Smooth muscle cell of the brain vasculature (primary cell): Measurements from ENCODE around the gene HSPA12B.

Experiments used
- DNase-seq: peaks from one replicate; pipeline ENCODE4 v3.0.0-alpha.2; 2012; ENCODE audit warnings: low read depth, low spot score

HSPA12B gene

DNA sequence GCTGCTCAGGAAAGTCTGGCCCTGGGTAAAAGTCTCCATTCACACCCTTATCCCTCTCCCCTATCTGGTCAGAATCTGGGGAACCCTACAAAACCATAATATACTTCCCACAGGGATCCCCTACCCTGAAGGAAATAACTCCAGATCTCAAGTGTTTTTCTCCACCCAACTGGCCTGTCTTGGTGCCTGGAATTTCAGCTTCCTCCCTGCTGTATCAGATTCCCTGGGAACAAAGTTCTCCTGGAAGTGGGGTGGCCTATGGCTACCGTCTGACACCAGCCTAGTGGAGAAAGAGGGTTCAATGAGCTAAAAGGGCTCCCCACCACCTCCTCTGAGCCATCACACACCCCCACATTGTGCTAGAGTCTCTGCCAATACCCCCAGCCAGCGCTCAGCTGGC is 15.0 kb downstream of the HSPA12B start:
- DNase-seq: no peak

DNA sequence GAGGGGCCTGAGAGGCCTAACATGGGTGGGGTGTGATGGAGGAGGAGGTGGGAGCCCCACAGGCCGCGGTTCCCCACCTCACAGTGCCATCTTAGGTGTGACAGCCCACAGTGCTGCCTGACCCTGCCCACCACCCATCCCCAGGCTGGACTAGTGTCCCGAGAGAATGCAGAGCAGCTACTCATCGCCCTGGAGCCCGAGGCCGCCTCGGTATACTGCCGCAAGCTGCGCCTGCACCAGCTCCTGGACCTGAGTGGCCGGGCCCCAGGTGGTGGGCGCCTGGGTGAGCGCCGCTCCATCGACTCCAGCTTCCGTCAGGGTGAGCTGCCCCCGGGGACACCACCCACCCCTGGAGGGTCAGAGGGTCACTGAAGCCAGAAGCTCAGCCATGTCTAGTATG is 15.6 kb downstream of the HSPA12B start:
- DNase-seq: no peak

DNA sequence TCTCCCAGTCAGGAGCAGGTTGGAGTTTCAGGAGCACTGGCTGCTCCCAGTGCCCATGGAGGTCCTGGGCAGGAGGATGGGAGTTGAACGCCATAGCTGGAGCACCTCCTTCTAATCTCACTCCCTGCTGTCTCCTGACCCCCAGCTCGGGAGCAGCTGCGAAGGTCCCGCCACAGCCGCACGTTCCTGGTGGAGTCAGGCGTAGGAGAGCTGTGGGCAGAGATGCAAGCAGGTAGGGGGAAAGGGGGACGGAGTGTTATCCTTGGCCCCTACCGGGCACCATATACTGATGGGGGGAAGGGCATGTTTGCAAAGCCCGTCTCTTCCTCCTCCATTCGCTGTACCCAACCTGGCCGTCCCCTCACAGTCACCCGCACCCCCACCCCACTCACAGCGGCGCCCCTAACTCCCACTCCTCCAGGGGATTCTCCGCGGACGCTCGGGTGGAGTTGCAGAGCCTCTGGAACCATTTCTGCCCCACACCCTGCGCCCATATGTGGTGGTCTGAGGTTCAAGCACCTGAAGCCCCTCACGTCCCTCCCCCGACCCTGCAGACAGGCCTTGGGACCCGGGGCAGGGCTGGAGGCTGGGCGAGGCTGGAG is 16.7 kb downstream of the HSPA12B start:
- no peak for DNase-seq

GRCh38 chr20:3749689-3750531 is 17.4 kb downstream of the HSPA12B start:
- no peak for DNase-seq

GRCh38 chr20:3751305-3751674 is 18.8 kb downstream of the HSPA12B start:
- DNase-seq: no peak

GRCh38 chr20:3751675-3752385 is 19.3 kb downstream of the HSPA12B start:
- DNase-seq: no peak

GRCh38 chr20:3752386-3752759 is 19.9 kb downstream of the HSPA12B start:
- no peak for DNase-seq

- DNase-seq: peak; percentile 24
Measured at GRCh38 chr20:3753098-3753497, 20.6 kb downstream of the HSPA12B start.

DNA sequence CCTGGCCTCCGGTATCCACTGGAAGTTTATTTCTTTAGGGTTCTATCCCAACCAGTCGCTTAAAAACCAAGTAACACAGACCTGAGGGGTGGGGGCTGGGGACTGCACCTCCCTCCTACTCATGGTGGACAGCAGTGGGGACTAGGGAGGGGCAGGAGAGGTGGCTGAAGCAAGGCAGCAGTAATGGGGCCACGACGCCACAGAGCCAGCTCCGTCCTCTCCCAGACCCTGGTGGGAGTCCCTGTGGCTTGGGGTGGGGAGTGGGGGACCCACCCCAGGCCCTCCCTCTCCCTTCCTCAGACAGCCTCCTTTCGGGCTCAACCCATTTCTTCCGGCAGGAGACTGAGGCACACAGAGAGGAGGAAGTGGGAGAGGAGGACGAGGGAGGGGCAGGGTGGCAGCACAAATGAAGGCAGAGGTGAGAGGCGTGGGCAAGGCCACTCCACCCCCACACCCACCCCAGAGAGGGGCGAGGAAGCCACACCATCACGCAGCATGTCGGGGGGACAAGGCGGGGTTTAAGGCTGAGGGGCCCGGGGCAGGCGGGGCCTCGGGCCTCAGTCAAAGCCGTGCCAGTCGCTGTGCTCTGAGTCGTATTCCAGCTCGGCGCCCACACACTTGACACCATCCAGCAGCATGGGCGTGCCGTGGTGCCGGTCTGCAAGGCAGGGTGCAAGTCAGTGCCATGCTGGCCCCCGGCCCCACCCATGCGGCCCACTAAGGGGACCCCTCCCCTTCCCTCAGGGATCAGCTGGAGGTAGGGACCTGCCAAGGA is 21.2 kb downstream of the HSPA12B start:
- no peak for DNase-seq

- DNase-seq: no peak
Measured at GRCh38 chr20:3754276-3754630, 21.8 kb downstream of the HSPA12B start.

- no peak for DNase-seq
Measured at GRCh38 chr20:3755269-3755668, 22.8 kb downstream of the HSPA12B start.

GRCh38 chr20:3755814-3756480 is 23.5 kb downstream of the HSPA12B start:
- DNase-seq: no peak

DNA sequence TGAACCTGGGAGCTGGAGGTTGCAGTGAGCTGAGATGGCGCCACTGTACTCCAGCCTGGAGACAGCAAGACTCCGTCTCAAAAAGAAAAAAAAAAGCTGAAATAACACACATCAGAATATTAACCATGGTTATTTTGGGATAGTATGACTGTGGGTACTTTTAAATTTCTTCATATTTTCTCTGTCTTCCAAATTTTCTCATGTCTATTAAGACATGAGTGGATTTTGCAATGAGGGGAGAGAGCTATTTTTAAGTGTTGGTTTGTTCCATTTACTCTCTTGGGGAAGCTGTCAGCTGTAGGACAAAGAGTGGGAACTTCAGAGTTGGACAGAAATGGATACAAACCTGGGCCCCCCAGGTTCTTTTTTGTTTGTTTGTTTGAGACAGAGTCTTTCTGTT is 24.8 kb downstream of the HSPA12B start:
- DNase-seq: no peak

GRCh38 chr20:3758566-3758965 is 26.1 kb downstream of the HSPA12B start:
- DNase-seq: no peak

DNA sequence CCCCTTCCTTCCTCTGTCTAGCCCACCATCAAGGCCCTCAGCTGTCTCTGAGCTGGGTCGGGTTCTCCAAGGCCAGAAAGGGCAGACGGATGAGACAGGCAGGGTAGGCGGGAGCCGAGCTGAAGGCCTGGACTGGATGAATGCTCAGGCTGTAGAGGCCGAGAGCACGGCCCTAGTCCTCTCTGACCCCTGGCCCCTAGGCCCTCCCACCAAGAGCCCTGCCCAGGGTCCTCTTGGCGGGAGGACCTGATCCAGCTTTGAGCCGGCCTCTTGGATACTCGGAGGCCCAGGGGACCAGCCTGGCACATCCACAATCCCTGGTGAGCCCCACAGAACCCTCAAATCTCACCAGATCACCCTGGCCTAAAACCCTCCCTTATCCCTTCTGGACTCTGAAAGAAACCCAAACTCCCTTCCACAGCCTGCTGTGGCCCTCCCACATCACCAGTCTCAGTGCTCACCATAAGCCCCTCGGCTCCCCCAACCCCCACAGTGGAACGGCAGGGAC is 26.9 kb downstream of the HSPA12B start:
- DNase-seq: no peak

- no peak for DNase-seq
Measured at GRCh38 chr20:3759884-3760283, 27.4 kb downstream of the HSPA12B start.

- no peak for DNase-seq
Measured at GRCh38 chr20:3760655-3761348, 28.3 kb downstream of the HSPA12B start.

GRCh38 chr20:3763671-3764601 is 31.5 kb downstream of the HSPA12B start:
- DNase-seq: no peak

GRCh38 chr20:3764659-3765058 is 32.2 kb downstream of the HSPA12B start:
- no peak for DNase-seq
